Mucosa of stomach (tissue), 1 donor: Measurements from ENCODE around the gene TTYH3.

ENCODE experiments used
- H3K27me3 ChIP-seq: one replicate; pipeline ENCODE4 v1.7.0; 2013; ENCODE audit warnings: mild to moderate bottlenecking, low read length; ENCODE audit not compliant: control insufficient read depth, insufficient read depth
- H3K36me3 ChIP-seq: one replicate; pipeline ENCODE4 v1.7.0; 2013; ENCODE audit warnings: low read length; ENCODE audit not compliant: control insufficient read depth, insufficient read depth
- H3K4me1 ChIP-seq: one replicate; pipeline ENCODE4 v1.7.0; 2013; ENCODE audit warnings: mild to moderate bottlenecking, low read length; ENCODE audit not compliant: control insufficient read depth, insufficient read depth
- H3K4me3 ChIP-seq: one replicate; pipeline ENCODE4 v1.7.0; 2013; ENCODE audit warnings: low read length
- H3K9ac ChIP-seq: one replicate; pipeline ENCODE4 v1.7.0; 2013; ENCODE audit warnings: mild to moderate bottlenecking, low read length, moderate library complexity
- H3K9me3 ChIP-seq: one replicate; pipeline ENCODE4 v1.7.0; 2013; ENCODE audit warnings: mild to moderate bottlenecking, low read length, moderate library complexity; ENCODE audit not compliant: control insufficient read depth
- donor health status: Pancreatic carcinoma.

TTYH3 gene

GRCh38 chr7:2635810-2636701, 4.3 kb downstream of the TTYH3 start:
- Histone ChIP-seq H3K36me3 (no peaks in the 10 kb centered on the region), H3K27me3 (peaks cover 10% of the 10 kb centered on the region), H3K4me3 (no peak overlapping the region), H3K4me1 (peaks cover 34% of the 10 kb centered on the region), H3K9me3 (no peaks in the 10 kb centered on the region), H3K9ac (no peak overlapping the region)

- H3K36me3 ChIP-seq: no peaks in the 10 kb centered on the region
- H3K27me3 ChIP-seq: peaks cover 10% of the 10 kb centered on the region
- H3K9me3 ChIP-seq: no peaks in the 10 kb centered on the region
- H3K9ac ChIP-seq: no peak overlapping the region
- H3K4me1 ChIP-seq: peaks cover 40% of the 10 kb centered on the region
- no peak overlapping the region for H3K4me3 ChIP-seq
These were observed 5.3 kb downstream of the TTYH3 start for GRCh38 chr7:2637066-2637471.

GRCh38 chr7:2637505-2638223, 5.9 kb downstream of the TTYH3 start:
- Histone ChIP-seq H3K36me3 (no peaks in the 10 kb centered on the region), H3K27me3 (peaks cover 6% of the 10 kb centered on the region), H3K4me3 (no peak overlapping the region), H3K4me1 (peaks cover 34% of the 10 kb centered on the region), H3K9me3 (no peaks in the 10 kb centered on the region), H3K9ac (no peak overlapping the region)

GRCh38 chr7:2638224-2638991, 6.6 kb downstream of the TTYH3 start:
- H3K36me3 ChIP-seq: no peaks in the 10 kb centered on the region
- no peaks in the 10 kb centered on the region for H3K9me3 ChIP-seq
- no peak overlapping the region for H3K4me3 ChIP-seq
- no peaks in the 10 kb centered on the region for H3K27me3 ChIP-seq
- peaks cover 29% of the 10 kb centered on the region for H3K4me1 ChIP-seq
- no peak overlapping the region for H3K9ac ChIP-seq

GRCh38 chr7:2639181-2639681, 7.4 kb downstream of the TTYH3 start:
- Histone ChIP-seq H3K9me3 (no peaks in the 10 kb centered on the region), H3K27me3 (no peaks in the 10 kb centered on the region), H3K4me3 (no peak overlapping the region), H3K36me3 (no peaks in the 10 kb centered on the region), H3K4me1 (peaks cover 29% of the 10 kb centered on the region), H3K9ac (no peak overlapping the region)

- H3K4me1 ChIP-seq: peaks cover 34% of the 10 kb centered on the region
- no peaks in the 10 kb centered on the region for H3K27me3 ChIP-seq
- no peaks in the 10 kb centered on the region for H3K36me3 ChIP-seq
- no peak overlapping the region for H3K4me3 ChIP-seq
- H3K9ac ChIP-seq: no peak overlapping the region
- no peaks in the 10 kb centered on the region for H3K9me3 ChIP-seq
These were observed 8.1 kb downstream of the TTYH3 start for GRCh38 chr7:2639695-2640481.

GRCh38 chr7:2640482-2640830, 8.7 kb downstream of the TTYH3 start:
- H3K9me3 ChIP-seq: no peaks in the 10 kb centered on the region
- H3K36me3 ChIP-seq: no peaks in the 10 kb centered on the region
- peaks cover 40% of the 10 kb centered on the region for H3K4me1 ChIP-seq
- H3K9ac ChIP-seq: no peak overlapping the region
- no peaks in the 10 kb centered on the region for H3K27me3 ChIP-seq
- no peak overlapping the region for H3K4me3 ChIP-seq

- Histone ChIP-seq H3K9ac (no peak overlapping the region), H3K27me3 (no peaks in the 10 kb centered on the region), H3K36me3 (no peaks in the 10 kb centered on the region)
These were observed 9.1 kb downstream of the TTYH3 start for GRCh38 chr7:2640846-2641316.

GRCh38 chr7:2641406-2642393, 9.9 kb downstream of the TTYH3 start:
- Histone ChIP-seq H3K4me3 (no peak overlapping the region), H3K27me3 (no peaks in the 10 kb centered on the region), H3K36me3 (no peaks in the 10 kb centered on the region), H3K9ac (peak overlapping the region; percentile 28), H3K9me3 (no peaks in the 10 kb centered on the region), H3K4me1 (peaks cover 44% of the 10 kb centered on the region)

More at GRCh38 chr7:2640846-2641316, 9.1 kb downstream of the TTYH3 start:
- H3K9me3 ChIP-seq: no peaks in the 10 kb centered on the region
- peaks cover 40% of the 10 kb centered on the region for H3K4me1 ChIP-seq
- H3K4me3 ChIP-seq: no peak overlapping the region

- Histone ChIP-seq H3K4me1 (peaks cover 44% of the 10 kb centered on the region), H3K9me3 (no peaks in the 10 kb centered on the region), H3K4me3 (no peak overlapping the region), H3K9ac (peak overlapping the region; percentile 15), H3K27me3 (no peaks in the 10 kb centered on the region), H3K36me3 (no peaks in the 10 kb centered on the region)
These were observed 11.8 kb downstream of the TTYH3 start for GRCh38 chr7:2643386-2644219.
